Duodenal mucosa (tissue), 2 donors: ENCODE measurements around the gene YAP1.
A peak's percentile ranks its signal among the peaks of the same experiment; 100 is the strongest.

ENCODE experiments used
- H3K27ac ChIP-seq: one replicate; pipeline ENCODE4 v1.7.0; 2013; ENCODE audit warnings: low read depth, low read length
- H3K27me3 ChIP-seq, 2 donors: one replicate each; pipeline ENCODE4 v1.7.0; 2013; ENCODE audit warnings: low read length in 2 of 2, control low read depth in 1 of 2; ENCODE audit not compliant: insufficient read depth in 2 of 2, control insufficient read depth in 1 of 2
- H3K36me3 ChIP-seq, 2 donors: one replicate each; pipeline ENCODE4 v1.7.0; 2013; ENCODE audit warnings: low read length in 2 of 2, control low read depth in 1 of 2; ENCODE audit not compliant: insufficient read depth in 2 of 2, control insufficient read depth in 1 of 2
- H3K4me1 ChIP-seq, 2 donors: one replicate each; pipeline ENCODE4 v1.7.0; 2013; ENCODE audit warnings: low read length in 2 of 2, control low read depth in 1 of 2; ENCODE audit not compliant: insufficient read depth in 2 of 2, control insufficient read depth in 1 of 2
- H3K4me3 ChIP-seq, 2 donors: one replicate each; pipeline ENCODE4 v1.7.0; 2013; ENCODE audit warnings: low read length in 2 of 2, low read depth in 1 of 2
- H3K9ac ChIP-seq, 2 donors: one replicate each; pipeline ENCODE4 v1.7.0; 2013; ENCODE audit warnings: low read length in 2 of 2, low read depth in 1 of 2
- H3K9me3 ChIP-seq, 2 donors: one replicate each; pipeline ENCODE4 v1.7.0; 2013; ENCODE audit warnings: low read length in 2 of 2, control low read depth in 1 of 2; ENCODE audit not compliant: control insufficient read depth in 1 of 2

The YAP1 gene

DNA sequence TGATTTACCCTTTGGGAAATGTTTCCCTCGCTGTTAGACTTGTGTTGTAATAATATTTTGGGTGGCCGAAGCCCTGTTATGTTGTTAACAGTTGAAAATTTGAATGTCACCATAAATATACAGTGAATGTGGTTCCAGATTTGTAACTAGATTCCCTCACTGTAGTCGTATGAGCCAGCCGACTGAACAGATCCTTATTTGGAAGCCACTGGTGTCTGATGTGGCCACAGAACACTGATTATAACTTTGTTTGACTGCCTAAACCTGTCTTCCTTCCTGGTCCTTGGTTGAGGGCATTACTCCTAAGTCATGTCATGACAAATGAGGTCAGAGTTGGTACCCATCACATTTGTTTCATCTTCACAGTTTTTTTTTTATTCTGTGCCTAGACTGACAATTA, 45.4 kb downstream of the YAP1 start:
- Histone ChIP-seq H3K27ac (no peak overlapping the region), H3K4me1 (peaks cover 6 to 14% of the 10 kb centered on the region in 2 donors), H3K9me3 (no peaks in the 10 kb centered on the region)

GRCh38 chr11:102157219-102157618, 47.0 kb downstream of the YAP1 start:
- H3K4me3 ChIP-seq, result no peak overlapping the region
- no peak overlapping the region for H3K9ac ChIP-seq
- H3K27me3 ChIP-seq, result no peaks in the 10 kb centered on the region
- no peaks in the 10 kb centered on the region for H3K9me3 ChIP-seq
- H3K27ac ChIP-seq, result no peak overlapping the region
- no peaks in the 10 kb centered on the region for H3K36me3 ChIP-seq
- peaks cover 6 to 14% of the 10 kb centered on the region in 2 donors for H3K4me1 ChIP-seq

More for the DNA sequence above, 45.4 kb downstream of the YAP1 start:
- no peak overlapping the region for H3K4me3 ChIP-seq
- H3K9ac ChIP-seq, result no peak overlapping the region
- no peaks in the 10 kb centered on the region for H3K27me3 ChIP-seq
- no peaks in the 10 kb centered on the region for H3K36me3 ChIP-seq

GRCh38 chr11:102158164-102158735, 48.0 kb downstream of the YAP1 start:
- Histone ChIP-seq H3K4me1 (peaks cover 6 to 14% of the 10 kb centered on the region in 2 donors), H3K4me3 (no peak overlapping the region), H3K9me3 (no peaks in the 10 kb centered on the region), H3K9ac (no peak overlapping the region), H3K36me3 (peaks cover 0 to 3% of the 10 kb centered on the region in 2 donors), H3K27ac (no peak overlapping the region), H3K27me3 (no peaks in the 10 kb centered on the region)

GRCh38 chr11:102163368-102163767, 53.1 kb downstream of the YAP1 start:
- Histone ChIP-seq H3K4me1 (peaks cover 0 to under 1% of the 10 kb centered on the region in 2 donors), H3K9ac (no peak overlapping the region), H3K27ac (no peak overlapping the region), H3K4me3 (no peak overlapping the region), H3K27me3 (no peaks in the 10 kb centered on the region), H3K9me3 (no peaks in the 10 kb centered on the region), H3K36me3 (peaks cover 0 to 11% of the 10 kb centered on the region in 2 donors)

GRCh38 chr11:102166175-102167064, 56.2 kb downstream of the YAP1 start:
- no peaks in the 10 kb centered on the region for H3K9me3 ChIP-seq
- no peaks in the 10 kb centered on the region for H3K27me3 ChIP-seq
- no peaks in the 10 kb centered on the region for H3K4me1 ChIP-seq
- H3K4me3 ChIP-seq, result no peak overlapping the region
- no peak overlapping the region for H3K9ac ChIP-seq
- peaks cover 0 to 11% of the 10 kb centered on the region in 2 donors for H3K36me3 ChIP-seq
- no peak overlapping the region for H3K27ac ChIP-seq

DNA sequence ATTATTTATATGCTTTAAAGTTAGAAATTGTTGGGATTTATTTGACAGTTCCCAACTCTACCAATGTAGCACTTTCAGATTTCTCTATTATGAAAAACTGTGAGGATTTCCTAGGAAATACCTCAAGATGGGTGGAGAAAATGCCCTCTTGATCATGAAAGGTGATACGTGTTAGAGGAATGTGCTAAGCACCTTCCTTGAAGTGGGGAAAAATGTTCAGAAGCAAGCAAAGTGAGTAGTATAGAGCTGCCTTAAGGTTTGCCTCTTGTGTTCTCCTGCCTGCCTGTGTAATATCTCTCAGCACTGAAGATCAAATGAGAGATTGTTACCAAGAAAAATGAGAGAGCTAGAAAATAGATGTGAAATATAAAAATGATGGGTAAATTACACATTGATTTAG, 58.2 kb downstream of the YAP1 start:
- no peak overlapping the region for H3K9ac ChIP-seq
- no peak overlapping the region for H3K27ac ChIP-seq
- no peaks in the 10 kb centered on the region for H3K27me3 ChIP-seq

DNA sequence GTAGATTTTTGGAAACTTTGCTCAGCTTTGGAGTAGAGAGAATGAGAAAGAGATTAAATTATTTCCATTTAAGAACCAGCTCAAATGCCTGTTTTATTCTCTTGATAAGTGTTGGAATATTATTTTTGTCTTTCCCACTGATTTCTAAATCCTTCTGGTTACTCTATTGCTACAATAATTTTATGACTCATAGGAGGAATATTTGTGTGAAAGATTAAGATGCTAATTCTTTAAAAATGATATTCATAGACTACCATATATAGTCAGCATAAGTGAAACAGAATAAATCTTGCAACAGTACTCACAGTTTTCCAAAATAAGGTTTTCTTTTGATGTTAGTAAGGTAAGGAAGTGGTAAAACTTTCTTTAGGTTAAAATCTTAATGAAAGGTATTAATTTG, 60.9 kb downstream of the YAP1 start:
- Histone ChIP-seq H3K9ac (no peak overlapping the region), H3K27me3 (no peaks in the 10 kb centered on the region), H3K9me3 (no peaks in the 10 kb centered on the region), H3K4me3 (no peak overlapping the region), H3K27ac (peak overlapping the region; percentile 39), H3K4me1 (no peaks in the 10 kb centered on the region), H3K36me3 (peaks cover 4 to 7% of the 10 kb centered on the region in 2 donors)

More for the DNA sequence above, 58.2 kb downstream of the YAP1 start:
- Histone ChIP-seq H3K4me1 (no peaks in the 10 kb centered on the region), H3K36me3 (peaks cover 0 to 7% of the 10 kb centered on the region in 2 donors), H3K4me3 (no peak overlapping the region), H3K9me3 (no peaks in the 10 kb centered on the region)

- Histone ChIP-seq H3K9me3 (no peaks in the 10 kb centered on the region), H3K36me3 (peaks cover 4 to 9% of the 10 kb centered on the region in 2 donors), H3K4me1 (no peaks in the 10 kb centered on the region), H3K27ac (no peak overlapping the region), H3K4me3 (no peak overlapping the region), H3K27me3 (no peaks in the 10 kb centered on the region), H3K9ac (no peak overlapping the region)
These were observed 62.0 kb downstream of the YAP1 start for GRCh38 chr11:102172127-102172848.

DNA sequence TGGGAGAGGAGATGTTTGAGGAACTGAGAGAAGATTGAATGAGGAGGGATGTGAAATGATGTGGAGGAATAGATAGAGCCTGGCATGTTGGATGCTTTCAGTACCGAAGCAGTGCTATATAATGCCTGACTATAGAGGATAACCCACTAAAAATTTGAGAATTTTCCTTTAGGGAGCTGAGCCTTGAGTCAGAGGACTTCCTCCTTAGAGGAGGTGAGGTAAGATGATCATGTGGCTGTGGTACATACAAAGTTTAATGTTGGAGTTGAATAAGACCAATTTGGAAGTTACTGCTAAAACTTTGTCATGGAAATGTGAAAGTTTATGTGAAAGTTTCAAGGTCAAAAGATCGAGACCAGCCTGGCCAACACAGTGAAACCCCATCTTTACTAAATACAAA, 66.9 kb downstream of the YAP1 start:
- peaks cover 4 to 9% of the 10 kb centered on the region in 2 donors for H3K36me3 ChIP-seq
- no peaks in the 10 kb centered on the region for H3K27me3 ChIP-seq
- peaks cover 0 to 7% of the 10 kb centered on the region in 2 donors for H3K4me1 ChIP-seq
- H3K9me3 ChIP-seq, result no peaks in the 10 kb centered on the region
- no peak overlapping the region for H3K4me3 ChIP-seq
- H3K27ac ChIP-seq, result no peak overlapping the region
- H3K9ac ChIP-seq, result no peak overlapping the region
